ENCODE data around the gene SPRED1. TPM values are rescaled to one million over a fixed set of nuclear protein-coding genes. Genes with fewer than 3 reads are reported as not detected.

The SPRED1 gene
- total RNA-seq, 1 experiment from 2014 or later, result 29.6 TPM

GRCh38 chr15:38267421-38268022, 14.9 kb downstream of the SPRED1 start:
- no peak overlapping the region for H3K4me3 ChIP-seq (ENCODE audit: low read depth in 2 of 2, low read length in 2 of 2)
- H3K9me3 ChIP-seq (ENCODE audit: control insufficient read depth, insufficient read depth, low read depth, low read length), result no peaks in the 10 kb centered on the region
- ATAC-seq (no peak), DNase-seq (ENCODE audit: low read depth, low spot score) (no peak)
- H3K27ac ChIP-seq (ENCODE audit: low read length), result no peak overlapping the region
- intact Hi-C loops (cut with micrococcal nuclease; ENCODE audit: unreplicated experiment) (no loop called here), in situ Hi-C loops (cut with HindIII; ENCODE audit: low pct_unique_long_range_greater_than_20kb, low sequenced_read_pairs) (no loop called here)
- no peaks in the 10 kb centered on the region for H3K36me3 ChIP-seq (ENCODE audit: control insufficient read depth, insufficient read depth, low read length)
- ChIA-PET POLR2A (no interaction called here), CTCF (no interaction called here)
- no peaks in the 10 kb centered on the region for H3K27me3 ChIP-seq (ENCODE audit: control insufficient read depth, insufficient read depth, low read length)
- BruUV-seq (replicated peaks), result no TSS peak
- no peak for TF ChIP-seq POLR2AphosphoS5 (IDR thresholded peaks at IDR 0.05; ENCODE audit: low read depth, low read length)
- TF ChIP-seq SIN3A (IDR thresholded peaks at IDR 0.05; ENCODE audit: borderline replicate concordance, insufficient read depth, low read depth, low read length), result no peak
- TF ChIP-seq CTCF (IDR thresholded peaks at IDR 0.05), result no peak
- TF ChIP-seq REST (IDR thresholded peaks at IDR 0.05; ENCODE audit: insufficient read depth in 1 of 2, low read depth in 2 of 2, low read length in 1 of 2), result no peak
- TF ChIP-seq TCF7L2 (IDR thresholded peaks at IDR 0.05; ENCODE audit: low read depth, low read length), result no peak
- peaks cover 10% of the 10 kb centered on the region; the same call in 1 of the 2 replicates for H3K4me1 ChIP-seq (ENCODE audit: control insufficient read depth, insufficient read depth, low read length)

GRCh38 chr15:38271144-38271543, 18.5 kb downstream of the SPRED1 start:
- no peak overlapping the region for H3K27ac ChIP-seq (ENCODE audit: low read length)
- CTCF ChIA-PET, result no interaction called here
- no peak for ATAC-seq
- no peaks in the 10 kb centered on the region for H3K9me3 ChIP-seq (ENCODE audit: control insufficient read depth, insufficient read depth, low read depth, low read length)
- H3K4me3 ChIP-seq (ENCODE audit: low read depth in 2 of 2, low read length in 2 of 2), result no peak overlapping the region
- no peaks in the 10 kb centered on the region for H3K36me3 ChIP-seq (ENCODE audit: control insufficient read depth, insufficient read depth, low read length)
- BruUV-seq (replicated peaks), result no TSS peak
- TF ChIP-seq SIN3A (IDR thresholded peaks at IDR 0.05; ENCODE audit: borderline replicate concordance, insufficient read depth, low read depth, low read length), result no peak
- no peak for TF ChIP-seq POLR2AphosphoS5 (IDR thresholded peaks at IDR 0.05; ENCODE audit: low read depth, low read length)
- TF ChIP-seq REST (IDR thresholded peaks at IDR 0.05; ENCODE audit: insufficient read depth in 1 of 2, low read depth in 2 of 2, low read length in 1 of 2), result no peak
- TF ChIP-seq CTCF (IDR thresholded peaks at IDR 0.05), result no peak
- no peak for TF ChIP-seq TCF7L2 (IDR thresholded peaks at IDR 0.05; ENCODE audit: low read depth, low read length)
- POLR2A ChIA-PET, result no interaction called here
- DNase-seq (ENCODE audit: low read depth, low spot score), result no peak
- in situ Hi-C loops (cut with HindIII; ENCODE audit: low pct_unique_long_range_greater_than_20kb, low sequenced_read_pairs), result no loop called here
- H3K4me1 ChIP-seq (ENCODE audit: control insufficient read depth, insufficient read depth, low read length), result peaks cover under 1% of the 10 kb centered on the region; the same call in 1 of the 2 replicates
- H3K27me3 ChIP-seq (ENCODE audit: control insufficient read depth, insufficient read depth, low read length), result no peaks in the 10 kb centered on the region
- intact Hi-C loops (cut with micrococcal nuclease; ENCODE audit: unreplicated experiment), result no loop called here

Data from Panc1 (cell line).